ENCODE data around the gene TNRC6B.
A peak's percentile ranks its signal among the peaks of the same experiment; 100 is the strongest.
"Not testable (repeated sequence)": the region's sequence is repeated elsewhere in the genome, so short reads cannot be mapped to it uniquely, and the experiment has no call there.

The TNRC6B gene

GRCh38 chr22:40290516-40290915 is 112.8 kb downstream of the TNRC6B start:
- DNase-seq (ENCODE audit: low read depth) = no peak

- DNase-seq (ENCODE audit: low read depth) = no peak
These were observed 117.0 kb downstream of the TNRC6B start for GRCh38 chr22:40294696-40295095.

- DNase-seq (ENCODE audit: low read depth) = no peak
These were observed 122.6 kb downstream of the TNRC6B start for GRCh38 chr22:40300316-40300715.

GRCh38 chr22:40300884-40301672 is 123.4 kb downstream of the TNRC6B start:
- no peak for DNase-seq (ENCODE audit: low read depth)

- no peak for DNase-seq (ENCODE audit: low read depth)
These were observed 124.4 kb downstream of the TNRC6B start for GRCh38 chr22:40302149-40302548.

- DNase-seq (ENCODE audit: low read depth) = no peak
These were observed 127.9 kb downstream of the TNRC6B start for GRCh38 chr22:40305625-40306024.

GRCh38 chr22:40308999-40309573 is 131.4 kb downstream of the TNRC6B start:
- no peak for DNase-seq (ENCODE audit: low read depth)

GRCh38 chr22:40309631-40310030 is 131.9 kb downstream of the TNRC6B start:
- no peak for DNase-seq (ENCODE audit: low read depth)

- DNase-seq (ENCODE audit: low read depth) = peak; percentile 90
These were observed 132.5 kb downstream of the TNRC6B start for GRCh38 chr22:40310081-40310767.

GRCh38 chr22:40310768-40311120 is 133.0 kb downstream of the TNRC6B start:
- no peak for DNase-seq (ENCODE audit: low read depth)

GRCh38 chr22:40311646-40312045 is 133.9 kb downstream of the TNRC6B start:
- DNase-seq (ENCODE audit: low read depth) = not testable (repeated sequence)

GRCh38 chr22:40312050-40312449 is 134.3 kb downstream of the TNRC6B start:
- DNase-seq (ENCODE audit: low read depth) = no peak

- no peak for DNase-seq (ENCODE audit: low read depth)
These were observed 135.3 kb downstream of the TNRC6B start for GRCh38 chr22:40313007-40313406.

GRCh38 chr22:40314041-40314440 is 136.3 kb downstream of the TNRC6B start:
- DNase-seq (ENCODE audit: low read depth) = no peak

GRCh38 chr22:40320687-40321086 is 143.0 kb downstream of the TNRC6B start:
- no peak for DNase-seq (ENCODE audit: low read depth)

- DNase-seq (ENCODE audit: low read depth) = no peak
These were observed 144.3 kb downstream of the TNRC6B start for GRCh38 chr22:40322021-40322420.

- DNase-seq (ENCODE audit: low read depth) = no peak
These were observed 145.2 kb downstream of the TNRC6B start for GRCh38 chr22:40322818-40323447.

GRCh38 chr22:40323681-40324171 is 146.0 kb downstream of the TNRC6B start:
- no peak for DNase-seq (ENCODE audit: low read depth)

GRCh38 chr22:40324468-40325305 is 147.0 kb downstream of the TNRC6B start:
- DNase-seq (ENCODE audit: low read depth) = no peak

- no peak for DNase-seq (ENCODE audit: low read depth)
These were observed 147.6 kb downstream of the TNRC6B start for GRCh38 chr22:40325315-40325714.

- peak; percentile 32 for DNase-seq (ENCODE audit: low read depth)
These were observed 149.4 kb downstream of the TNRC6B start for GRCh38 chr22:40326905-40327735.
